CD1c-positive myeloid dendritic cell (primary cell): Measurements from ENCODE around the gene RADIL.

Experiments
- DNase-seq: peaks from one replicate; pipeline ENCODE4 v3.0.0-alpha.2; 2016; ENCODE audit errors: extremely low spot score

The RADIL gene

DNA sequence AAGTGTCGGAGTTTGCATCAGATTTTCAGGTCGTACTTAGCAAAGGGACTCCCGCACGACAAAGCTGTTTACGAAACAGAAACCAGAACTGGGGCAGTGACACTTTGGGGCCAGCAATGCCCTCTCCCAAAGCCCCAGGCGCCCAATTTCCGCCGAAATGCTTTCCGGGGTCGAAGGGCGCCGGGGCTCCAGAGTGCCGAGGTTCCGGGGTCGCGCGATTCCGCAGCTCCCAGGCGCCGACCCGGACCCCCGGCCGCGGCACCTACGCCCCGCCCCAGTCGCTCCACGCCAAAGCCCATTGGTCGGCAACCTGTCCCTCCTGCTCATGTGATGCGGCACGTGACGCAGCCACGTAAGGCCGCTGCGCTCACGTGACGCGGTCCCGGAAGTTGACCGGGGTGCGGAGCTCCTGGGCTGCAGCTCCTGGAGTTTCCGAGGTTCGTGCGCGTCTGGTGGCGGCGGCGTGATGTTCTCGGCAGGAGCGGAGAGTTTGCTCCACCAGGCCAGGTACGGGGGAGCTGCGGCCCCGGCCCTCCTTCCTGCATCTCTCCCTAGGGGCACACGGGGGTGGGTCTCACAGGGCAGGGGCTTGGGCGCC, 108.2 kb downstream of the RADIL start, which contains the start of gene AP5Z1:
Gene AP5Z1, plus strand, starts transcription at position 374 of the 598 bp plus-strand sequence. Its CDS starts 93 bp downstream, at position 467.
- DNase-seq, result peak; percentile 98

GRCh38 chr7:4774658-4775249, 108.8 kb downstream of the RADIL start:
- DNase-seq, result peak; percentile 73

DNA sequence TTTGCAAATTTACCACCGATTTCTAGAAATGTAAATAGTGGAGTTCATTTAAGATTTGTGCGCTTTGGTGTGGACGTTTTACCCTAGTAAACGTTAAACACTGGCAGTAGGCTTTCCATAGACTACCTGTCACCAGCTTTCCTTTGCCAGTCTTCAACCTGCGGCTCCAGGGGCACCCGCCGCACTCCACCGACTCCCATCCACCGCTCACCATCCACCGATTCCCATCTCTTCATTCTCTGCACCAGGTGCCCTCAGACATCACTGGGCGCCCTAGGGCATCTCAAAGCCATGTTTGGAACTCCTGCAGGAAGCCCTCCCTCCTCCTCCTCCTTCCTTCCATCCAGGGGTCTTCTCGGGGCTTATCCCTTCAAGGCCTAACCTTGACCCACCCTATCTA, 109.5 kb downstream of the RADIL start:
- no peak for DNase-seq

DNA sequence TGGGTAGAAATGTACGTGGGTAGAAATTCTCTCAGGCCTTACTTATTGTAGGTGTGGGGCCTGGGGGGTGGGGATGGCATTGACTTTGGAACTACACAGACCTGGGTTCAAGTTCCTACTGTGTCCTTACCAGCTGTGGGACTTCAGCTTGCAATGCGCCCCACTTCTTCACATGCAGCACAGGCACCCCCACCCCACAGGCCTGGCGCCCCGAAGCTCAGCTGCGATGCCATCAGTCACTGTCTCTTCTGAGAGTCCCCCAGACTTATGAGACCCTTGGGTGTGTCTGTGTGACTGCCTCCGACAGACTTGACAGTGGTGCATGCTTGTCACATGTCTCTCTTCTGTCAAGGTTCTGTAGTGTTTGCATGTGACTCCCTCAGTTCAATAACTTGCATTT, 111.2 kb downstream of the RADIL start:
- DNase-seq, result no peak

DNA sequence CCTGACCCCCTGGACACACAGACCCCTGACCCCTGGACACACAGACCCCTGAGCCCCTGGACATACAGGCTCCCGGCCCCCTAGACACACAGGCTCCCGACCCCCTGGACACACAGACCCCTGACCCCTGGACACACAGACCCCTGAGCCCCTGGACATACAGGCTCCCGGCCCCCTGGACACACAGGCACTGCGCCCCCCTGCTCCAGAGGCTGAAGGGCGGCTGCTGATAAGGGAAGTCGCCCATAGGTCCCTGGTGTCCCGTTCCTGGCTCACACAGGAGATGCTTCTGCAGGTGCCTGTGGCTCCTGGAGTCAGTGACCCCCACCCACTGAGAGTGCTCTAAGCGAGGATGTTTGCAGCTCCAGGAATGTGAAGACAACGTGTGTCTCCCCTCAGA, 111.8 kb downstream of the RADIL start:
- DNase-seq, result no peak

DNA sequence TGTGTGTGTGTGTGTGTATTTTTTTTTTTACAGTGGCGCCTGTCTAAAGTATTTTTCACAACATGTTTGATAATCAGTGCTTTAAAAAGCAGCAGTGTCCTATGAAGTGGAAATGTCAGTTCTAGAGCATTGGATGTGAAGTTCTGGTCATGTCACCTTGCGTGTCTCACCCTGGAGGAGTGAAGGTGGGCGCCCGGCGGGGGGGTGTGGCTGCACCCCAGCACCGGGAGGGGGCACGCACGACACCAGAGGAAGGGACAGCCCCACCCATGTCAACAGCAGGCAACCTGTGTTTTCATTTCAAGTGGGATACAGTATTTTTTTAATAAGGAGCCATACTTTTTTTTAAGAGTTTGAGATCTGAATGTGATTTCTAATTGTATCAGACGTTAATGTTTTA, 112.6 kb downstream of the RADIL start:
- no peak for DNase-seq

GRCh38 chr7:4769761-4770160, 113.8 kb downstream of the RADIL start:
- no peak for DNase-seq

DNA sequence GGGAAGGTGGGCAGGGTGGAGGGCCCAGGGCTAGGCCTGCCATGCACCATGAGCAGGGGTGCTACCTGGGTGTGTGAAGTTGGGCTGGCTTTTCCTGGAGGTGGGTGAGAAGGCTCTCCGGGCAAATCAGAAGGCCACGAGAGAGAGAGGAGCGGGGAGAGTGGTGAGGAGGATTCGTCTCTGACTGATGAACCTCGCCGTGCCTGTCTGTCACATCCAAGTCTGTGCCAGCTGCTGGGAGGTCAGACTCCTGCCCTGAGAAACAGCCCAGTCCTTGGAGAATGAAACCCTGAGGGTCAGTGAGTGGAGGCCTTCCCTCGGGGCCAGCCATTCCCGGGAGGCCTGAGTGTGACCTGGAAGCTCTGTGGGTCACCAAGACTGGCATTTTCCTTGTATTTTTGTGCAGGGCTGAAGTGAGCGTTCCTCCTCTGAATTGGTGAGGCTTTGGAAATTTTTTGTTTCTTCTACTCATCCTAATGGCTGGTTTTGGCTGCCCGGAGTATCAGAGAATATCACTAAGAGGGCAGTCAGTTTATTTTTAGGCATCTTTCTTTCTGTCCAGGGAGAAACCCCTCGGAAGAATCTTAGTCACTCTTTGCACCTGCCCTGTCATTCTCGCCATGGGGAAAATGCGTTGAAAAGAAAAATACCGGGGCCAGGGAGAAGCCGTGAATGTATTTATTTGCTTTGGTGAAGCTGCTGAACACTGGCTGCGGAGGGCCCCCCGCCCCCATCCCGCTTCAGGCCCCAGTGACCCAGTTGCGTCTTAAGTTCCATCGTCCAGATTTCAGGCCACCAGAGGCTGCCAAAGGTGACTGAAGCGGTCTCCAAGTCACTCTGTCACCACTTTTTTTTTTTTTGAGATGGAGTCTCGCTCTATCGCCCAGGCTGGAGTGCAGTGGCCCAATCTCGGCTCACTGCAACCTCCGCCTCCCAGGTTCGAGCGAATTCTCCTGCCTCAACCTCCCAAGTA, 114.6 kb downstream of the RADIL start:
- DNase-seq, result no peak

DNA sequence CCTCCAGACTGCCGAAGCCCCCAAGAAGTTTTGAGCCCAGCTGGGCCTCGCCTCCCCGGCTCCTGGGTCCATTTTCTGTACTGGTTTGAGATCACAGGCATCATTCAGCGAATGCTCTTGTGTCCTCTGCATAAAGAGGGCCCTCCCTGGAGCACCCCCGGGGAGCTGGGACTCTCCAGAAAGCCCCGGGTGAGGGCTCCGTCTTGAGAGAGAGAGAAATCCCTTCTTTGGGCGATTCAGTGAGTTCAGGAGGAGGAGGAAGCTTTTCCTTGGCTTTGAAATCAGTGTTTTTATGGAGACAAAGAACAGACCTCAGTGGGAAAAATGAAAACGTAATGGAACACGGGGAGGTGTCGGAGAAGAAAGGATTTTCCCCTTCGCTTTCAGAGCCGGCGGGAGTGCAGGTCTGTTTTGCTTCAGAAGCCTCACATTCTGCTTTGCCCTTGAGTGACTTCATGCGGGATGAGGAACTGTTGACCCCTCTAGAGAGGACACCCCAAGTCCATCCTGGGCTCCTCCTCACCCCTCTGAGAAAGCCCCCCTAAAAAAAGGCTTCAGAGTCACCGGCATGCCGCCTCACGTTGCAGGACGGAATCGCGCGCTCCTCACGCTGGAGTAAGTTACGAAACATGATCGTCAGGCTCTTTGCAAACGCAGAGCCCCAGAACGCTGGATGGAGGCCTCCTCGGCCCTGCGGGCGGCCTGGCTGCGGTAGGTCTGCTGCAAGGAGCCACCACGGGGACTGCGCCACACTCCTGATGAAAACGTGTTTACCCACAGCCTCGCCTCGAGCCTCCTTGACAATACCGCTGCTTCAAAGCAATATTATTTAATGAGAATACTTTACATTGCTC, 116.6 kb downstream of the RADIL start:
- DNase-seq, result no peak

DNA sequence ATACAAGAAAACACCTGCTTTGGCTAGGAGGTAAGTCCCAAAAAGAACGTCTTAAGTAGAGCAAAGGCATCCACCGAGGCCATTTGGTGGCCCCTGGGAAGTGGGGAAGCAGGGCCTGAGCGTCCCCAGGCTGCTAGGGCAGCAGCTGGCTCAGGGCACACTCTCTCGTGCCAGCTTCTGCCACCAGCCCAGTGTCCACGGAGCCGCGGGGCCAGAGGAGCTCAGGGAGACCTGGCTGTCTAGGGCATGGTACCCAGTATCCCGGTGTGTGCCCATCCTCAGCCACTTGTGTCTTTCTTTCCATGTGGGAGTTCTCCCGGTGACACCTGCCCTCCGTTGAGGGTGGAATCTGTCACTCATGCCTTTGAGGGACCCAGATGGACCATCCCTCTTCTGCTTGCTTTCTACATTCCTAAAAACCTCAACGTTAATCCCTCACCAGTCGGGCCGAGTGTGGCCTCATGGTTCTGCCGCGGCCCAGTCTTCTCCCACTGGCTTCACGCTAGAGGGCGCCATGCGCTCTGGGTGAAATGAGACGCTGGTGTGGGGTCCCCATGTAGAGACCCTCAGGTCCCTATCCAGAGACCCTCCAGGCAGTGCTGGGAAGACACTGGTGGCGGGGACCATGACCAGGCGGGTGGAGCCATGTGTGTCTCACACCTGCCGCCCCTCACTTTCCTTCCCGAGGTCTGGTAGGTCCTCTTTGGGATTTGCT, 117.6 kb downstream of the RADIL start:
- DNase-seq, result no peak

DNA sequence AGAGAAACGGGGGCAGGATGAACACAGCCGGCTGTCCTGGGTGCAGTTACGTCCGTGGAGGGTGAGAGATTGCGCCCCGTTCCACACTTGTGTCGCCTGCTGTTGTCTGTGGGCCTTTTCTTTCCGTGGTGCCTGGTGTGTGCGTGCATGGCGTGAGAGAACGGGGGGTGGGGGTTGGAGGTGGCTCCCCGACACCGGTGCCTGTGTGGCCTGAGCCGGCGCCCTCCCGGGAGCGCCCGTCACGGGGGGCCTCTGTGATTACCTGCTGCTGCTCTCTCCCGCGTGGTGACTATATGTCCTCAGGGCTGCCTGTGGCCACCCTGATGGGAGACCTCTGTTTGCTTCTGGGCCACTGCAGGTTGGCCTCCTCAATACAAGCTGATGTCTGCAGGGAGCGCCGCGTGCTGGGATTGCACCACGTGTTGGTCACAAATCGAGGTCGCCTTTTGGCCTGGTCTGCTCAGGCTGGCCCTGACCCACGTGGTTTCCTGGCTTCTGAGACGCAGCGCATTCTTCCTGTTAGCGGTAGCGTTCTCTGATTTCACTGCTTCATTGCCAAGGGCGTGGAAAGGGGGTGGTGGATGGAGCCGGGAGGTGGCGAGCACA, 119.0 kb downstream of the RADIL start:
- DNase-seq, result no peak

DNA sequence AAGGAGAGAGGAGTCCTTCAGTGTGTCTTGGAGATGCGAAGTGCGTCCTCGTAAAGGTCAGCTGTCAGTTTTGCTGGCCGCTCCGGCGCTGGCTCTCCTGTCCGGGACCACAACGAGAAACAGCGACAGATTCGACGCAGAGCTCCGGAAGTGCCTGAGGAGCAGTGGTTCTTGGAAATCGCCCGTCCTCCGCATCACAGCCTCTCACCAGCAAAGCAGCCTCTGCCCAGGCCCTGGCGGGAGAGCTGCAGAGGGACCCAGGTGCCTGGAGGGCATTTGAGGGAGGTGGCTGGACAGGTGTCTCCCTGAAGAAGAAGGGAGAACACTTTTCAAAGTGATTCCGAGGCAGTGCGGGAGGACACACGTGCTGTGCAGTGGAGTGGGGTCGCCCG, 119.7 kb downstream of the RADIL start:
- no peak for DNase-seq

DNA sequence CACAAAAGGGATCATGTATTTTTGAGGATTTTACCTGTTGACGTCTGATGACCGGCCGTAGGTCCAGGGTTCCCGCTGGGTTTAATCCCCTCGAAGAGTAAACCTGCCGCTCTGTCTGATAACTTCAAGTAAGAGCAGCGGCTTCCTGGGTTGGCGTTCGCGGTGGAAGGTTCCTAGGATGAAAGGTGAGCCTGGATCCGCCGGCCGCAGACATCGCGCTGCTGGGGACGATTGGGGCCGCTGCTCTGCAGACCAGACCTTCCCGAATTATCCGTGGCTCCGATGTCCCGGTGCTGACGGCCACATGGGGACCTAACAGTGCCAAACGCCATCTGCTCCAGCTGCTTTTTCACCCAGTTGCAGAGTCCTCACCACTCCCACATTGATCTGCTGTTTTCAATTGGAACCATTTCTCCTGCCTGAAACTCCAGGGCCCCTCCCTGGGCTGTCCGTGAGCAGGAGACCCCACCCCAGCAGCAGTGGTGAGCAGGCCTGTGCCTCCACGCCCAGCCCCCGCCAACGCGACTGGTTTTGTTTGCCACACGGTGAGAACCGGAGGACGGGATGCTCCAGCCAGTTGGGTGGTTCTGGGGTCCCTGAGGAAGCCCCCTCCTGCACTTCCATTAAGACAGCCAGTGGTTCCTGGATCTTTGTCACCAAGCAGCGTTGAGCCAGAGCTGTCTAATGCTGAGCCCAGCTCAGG, 120.3 kb downstream of the RADIL start:
- DNase-seq, result no peak

- DNase-seq, result no peak
Observed at GRCh38 chr7:4762121-4763055, 121.1 kb downstream of the RADIL start.

DNA sequence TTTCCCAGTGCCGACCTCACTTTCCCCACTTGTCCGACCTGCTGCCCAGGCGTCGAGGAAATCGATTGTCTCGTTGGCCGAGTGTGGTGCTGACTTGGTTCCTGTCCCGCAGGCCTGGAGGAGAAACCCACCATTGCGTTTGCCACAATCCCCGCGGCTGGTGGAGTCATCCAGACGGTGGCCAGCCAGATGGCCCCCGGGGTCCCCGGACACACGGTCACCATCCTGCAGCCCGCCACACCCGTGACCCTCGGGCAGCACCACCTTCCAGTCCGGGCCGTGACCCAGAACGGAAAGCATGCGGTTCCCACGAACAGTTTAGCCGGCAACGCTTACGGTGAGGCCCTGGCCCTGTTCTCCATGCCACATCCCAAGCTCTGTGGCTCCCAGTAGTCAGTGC, 122.6 kb downstream of the RADIL start:
- DNase-seq, result no peak

- DNase-seq, result no peak
Observed at GRCh38 chr7:4759211-4759610, 124.3 kb downstream of the RADIL start.

- DNase-seq, result no peak
Observed at GRCh38 chr7:4758791-4759190, 124.7 kb downstream of the RADIL start.

DNA sequence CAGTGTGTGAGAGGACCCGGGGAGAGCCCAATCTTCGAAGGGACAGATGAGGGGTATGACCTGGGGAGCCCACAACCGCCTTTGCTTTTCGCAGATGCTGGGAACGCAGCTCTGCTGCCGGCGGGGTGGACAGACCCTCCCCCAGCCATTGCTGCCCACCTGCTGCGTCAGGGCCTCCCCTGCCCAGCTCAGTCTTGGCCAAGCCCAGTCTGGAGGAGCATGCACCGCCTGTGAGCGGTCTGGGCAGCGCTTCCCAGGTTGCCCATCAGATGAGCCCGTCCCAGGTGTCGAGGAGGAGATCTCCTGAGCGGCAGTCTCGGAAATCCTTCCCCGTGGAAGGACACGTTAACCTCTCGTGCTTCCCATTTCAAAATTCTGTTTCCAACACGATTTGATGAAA, 125.4 kb downstream of the RADIL start:
- no peak for DNase-seq

DNA sequence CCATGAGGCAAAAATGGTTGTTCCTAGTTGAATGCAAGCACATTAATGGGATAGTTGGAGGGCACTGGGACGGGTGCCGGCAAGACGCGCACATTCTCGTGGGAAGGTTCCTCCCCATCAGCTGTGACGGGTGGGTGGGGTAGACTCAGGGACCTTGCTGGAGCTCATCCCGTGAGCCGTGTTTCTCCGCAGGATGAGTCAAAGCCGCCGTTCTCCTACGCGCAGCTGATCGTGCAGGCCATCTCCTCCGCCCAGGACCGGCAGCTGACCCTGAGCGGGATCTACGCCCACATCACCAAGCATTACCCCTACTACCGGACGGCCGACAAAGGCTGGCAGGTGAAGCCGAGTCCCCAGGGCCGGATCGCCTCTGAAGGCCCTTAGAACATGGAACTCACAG, 128.5 kb downstream of the RADIL start:
- DNase-seq, result no peak
